Measurements from ENCODE around the gene FAM216A. TPM values are rescaled to one million over a fixed set of nuclear protein-coding genes. Genes with fewer than 3 reads are reported as not detected.

FAM216A gene
- total and polyA plus RNA-seq, 4 experiments from 2014 or later: 7.5 to 16.9 (median 12.7) TPM

- ChIA-PET CTCF (ENCODE audit: partially characterized antibody) (interaction anchor here (1.0 to 4.2 kb wide), 5 partner anchors 15 to 290 kb away, joined by 3 to 30 read pairs (median 4); partner anchors contain the start of gene ARPC3), POLR2A (ENCODE audit: partially characterized antibody) (no interaction called here)
- Histone ChIP-seq H3K4me3 (ENCODE audit: low read length in 2 of 2) (no peak overlapping the region), H3K27ac (ENCODE audit: low read depth, low read length) (no peak overlapping the region), H3K9me3 (ENCODE audit: control insufficient read depth in 1 of 2, low read length in 2 of 2) (no peaks in the 10 kb centered on the region), H3K36me3 (ENCODE audit: insufficient read depth, low read length) (peaks cover 46% of the 10 kb centered on the region), H3K27me3 (ENCODE audit: insufficient read depth, low read length) (no peaks in the 10 kb centered on the region), H3K4me1 (ENCODE audit: insufficient read depth, low read length) (no peaks in the 10 kb centered on the region)
- H3K4me1 Mint-ChIP-seq: peaks cover 0 to 1% (median under 1%) of the 10 kb centered on the region in 4 donors
- DNase-seq: no peak
- peaks cover 0 to 2% (median 0%) of the 10 kb centered on the region in 8 donors for H3K9me3 Mint-ChIP-seq
- intact Hi-C loops (cut with micrococcal nuclease): no loop called here
- no peaks in the 10 kb centered on the region for H3K27me3 Mint-ChIP-seq
- H3K27ac Mint-ChIP-seq: peak overlapping the region in 2 of 7 donors; percentile 35 to 37
- peaks cover 41 to 64% of the 10 kb centered on the region in 2 donors for H3K36me3 Mint-ChIP-seq
- H3K4me3 Mint-ChIP-seq: no peak overlapping the region
Observed at GRCh38 chr12:110536834-110537604, 68.4 kb downstream of the FAM216A start.

- H3K4me1 Mint-ChIP-seq: peaks cover 0 to 2% (median 1%) of the 10 kb centered on the region in 4 donors
- no peaks in the 10 kb centered on the region for H3K9me3 ChIP-seq (ENCODE audit: control insufficient read depth in 1 of 2, low read length in 2 of 2)
- peak overlapping the region in 1 of 7 donors; percentile 35 for H3K27ac Mint-ChIP-seq
- H3K9me3 Mint-ChIP-seq: peaks cover 0 to 2% (median 0%) of the 10 kb centered on the region in 8 donors
- no peak overlapping the region for H3K4me3 Mint-ChIP-seq
- H3K4me3 ChIP-seq (ENCODE audit: low read length in 2 of 2): no peak overlapping the region
- POLR2A ChIA-PET (ENCODE audit: partially characterized antibody): no interaction called here
- CTCF ChIA-PET (ENCODE audit: partially characterized antibody): interaction anchor here (0.9 to 4.2 kb wide), 6 partner anchors 14 to 90 kb away, joined by 3 to 30 read pairs (median 4); partner anchors contain the start of gene ARPC3
- no peak for DNase-seq
- no peaks in the 10 kb centered on the region for H3K27me3 ChIP-seq (ENCODE audit: insufficient read depth, low read length)
- intact Hi-C loops (cut with micrococcal nuclease): no loop called here
- no peaks in the 10 kb centered on the region for H3K4me1 ChIP-seq (ENCODE audit: insufficient read depth, low read length)
- no peak overlapping the region for H3K27ac ChIP-seq (ENCODE audit: low read depth, low read length)
- H3K36me3 ChIP-seq (ENCODE audit: insufficient read depth, low read length): peaks cover 48% of the 10 kb centered on the region
- H3K36me3 Mint-ChIP-seq: peaks cover 43 to 63% of the 10 kb centered on the region in 2 donors
- no peaks in the 10 kb centered on the region for H3K27me3 Mint-ChIP-seq
Observed at GRCh38 chr12:110537605-110538409, 69.2 kb downstream of the FAM216A start.

- Mint-ChIP-seq H3K27ac (peak overlapping the region in 5 of 7 donors; percentile 24 to 79 (median 26)), H3K36me3 (peaks cover 50 to 71% of the 10 kb centered on the region in 2 donors), H3K9me3 (no peaks in the 10 kb centered on the region), H3K27me3 (no peaks in the 10 kb centered on the region), H3K4me3 (peak overlapping the region in 1 of 8 donors; percentile 9), H3K4me1 (peaks cover 4 to 12% (median 8%) of the 10 kb centered on the region in 4 donors)
- no peak for DNase-seq
- no peak overlapping the region for H3K4me3 ChIP-seq (ENCODE audit: low read length in 2 of 2)
- no peaks in the 10 kb centered on the region for H3K4me1 ChIP-seq (ENCODE audit: insufficient read depth, low read length)
- peaks cover 48% of the 10 kb centered on the region for H3K36me3 ChIP-seq (ENCODE audit: insufficient read depth, low read length)
- no peaks in the 10 kb centered on the region for H3K27me3 ChIP-seq (ENCODE audit: insufficient read depth, low read length)
- no peak overlapping the region for H3K27ac ChIP-seq (ENCODE audit: low read depth, low read length)
- POLR2A ChIA-PET (ENCODE audit: partially characterized antibody): interaction anchor here (0.8 to 1.7 kb wide), 3 partner anchors 61 to 70 kb away, joined by 3 to 6 read pairs (median 3); partner anchors contain the start of genes FAM216A and GPN3
- H3K9me3 ChIP-seq (ENCODE audit: control insufficient read depth in 1 of 2, low read length in 2 of 2): no peaks in the 10 kb centered on the region
- CTCF ChIA-PET (ENCODE audit: partially characterized antibody): interaction anchor here (0.9 to 4.2 kb wide), 7 partner anchors 10 to 70 kb away, joined by 3 to 30 read pairs (median 5); no protein-coding TSS in a partner anchor
- intact Hi-C loops (cut with micrococcal nuclease): no loop called here
Observed at GRCh38 chr12:110538869-110539622, 70.4 kb downstream of the FAM216A start.

Other genes starting within 250 kb of the FAM216A start
- gene ATP2A2, start 187.6 kb upstream of the FAM216A start, total RNA-seq: 10 to 100 TPM; 90.4 to 91.0 TPM
- gene ATP2A2, start 187.6 kb upstream of the FAM216A start, polyA plus RNA-seq: 1 to 10 TPM; 1.8 to 5.5 TPM
- gene ANAPC7, start 65.1 kb upstream of the FAM216A start, total RNA-seq: 10 to 100 TPM; 69.9 to 70.1 TPM
- 10 to 100 TPM; 28.8 to 30.8 TPM for gene ANAPC7, start 65.1 kb upstream of the FAM216A start, polyA plus RNA-seq
- 100 to 1,000 TPM; 191 to 203 TPM for gene ARPC3, start 18.5 kb upstream of the FAM216A start, total RNA-seq
- gene ARPC3, start 18.5 kb upstream of the FAM216A start, polyA plus RNA-seq: 100 to 1,000 TPM; 681 to 809 TPM
- 10 to 100 TPM; 12.5 to 16.6 TPM for gene GPN3, start 588 bp upstream of the FAM216A start, total RNA-seq
- gene GPN3, start 588 bp upstream of the FAM216A start, polyA plus RNA-seq: 10 to 100 TPM; 29.1 to 43.4 TPM
- 100 to 1,000 TPM; 117 to 121 TPM for gene VPS29, start 33.3 kb downstream of the FAM216A start, total RNA-seq
- 100 to 1,000 TPM; 164 to 237 TPM for gene VPS29, start 33.3 kb downstream of the FAM216A start, polyA plus RNA-seq
- 1 to 10 TPM; 1.1 to 2.1 TPM for gene RAD9B, start 33.5 kb downstream of the FAM216A start, total RNA-seq
- gene RAD9B, start 33.5 kb downstream of the FAM216A start, polyA plus RNA-seq: under 1 TPM; 0.19 to 0.64 TPM
- gene PPTC7, start 114.5 kb downstream of the FAM216A start, total RNA-seq: 10 to 100 TPM; 32.6 to 35.6 TPM
- gene PPTC7, start 114.5 kb downstream of the FAM216A start, polyA plus RNA-seq: 10 to 100 TPM in 1 of 2 donors, 1 to 10 TPM in 1; 4.7 to 12.6 TPM
- 1 to 10 TPM; 5.8 to 7.7 TPM for gene TCTN1, start 145.3 kb downstream of the FAM216A start, total RNA-seq
- 1 to 10 TPM; 5.9 to 6.1 TPM for gene TCTN1, start 145.3 kb downstream of the FAM216A start, polyA plus RNA-seq
- gene HVCN1, start 220.3 kb downstream of the FAM216A start, total RNA-seq: 1 to 10 TPM; 6.4 to 7.8 TPM
- gene HVCN1, start 220.3 kb downstream of the FAM216A start, polyA plus RNA-seq: 10 to 100 TPM in 1 of 2 donors, 1 to 10 TPM in 1; 7.4 to 16.4 TPM